ENCODE data around the gene PRKCI.
"Not testable (repeated sequence)": the region's sequence is repeated elsewhere in the genome, so short reads cannot be mapped to it uniquely, and the experiment has no call there.

The PRKCI gene

GRCh38 chr3:170267793-170268192 lies 45.6 kb downstream of the PRKCI start:
- no peaks in the 10 kb centered on the region for H3K9me3 ChIP-seq (ENCODE audit: control insufficient read depth, low read depth, low read length)
- H3K36me3 ChIP-seq (ENCODE audit: control insufficient read depth, low read depth, low read length): peaks cover 56% of the 10 kb centered on the region
- H3K4me3 ChIP-seq (ENCODE audit: low read length): no peak overlapping the region
- H3K27ac ChIP-seq (ENCODE audit: low read length): no peak overlapping the region
- no peaks in the 10 kb centered on the region for H3K4me1 ChIP-seq (ENCODE audit: control insufficient read depth, low read depth, low read length)
- no peak overlapping the region for H3K9ac ChIP-seq (ENCODE audit: low read length)
- no peaks in the 10 kb centered on the region for H3K27me3 ChIP-seq (ENCODE audit: control insufficient read depth, insufficient read depth, low read length)

GRCh38 chr3:170269673-170270254 lies 47.5 kb downstream of the PRKCI start:
- H3K4me3 ChIP-seq (ENCODE audit: low read length); H3K4me1 ChIP-seq (ENCODE audit: control insufficient read depth, low read depth, low read length); H3K27ac ChIP-seq (ENCODE audit: low read length); H3K9me3 ChIP-seq (ENCODE audit: control insufficient read depth, low read depth, low read length); H3K27me3 ChIP-seq (ENCODE audit: control insufficient read depth, insufficient read depth, low read length); H3K9ac ChIP-seq (ENCODE audit: low read length): not testable (repeated sequence)
- peaks cover 54% of the 10 kb centered on the region for H3K36me3 ChIP-seq (ENCODE audit: control insufficient read depth, low read depth, low read length)

DNA sequence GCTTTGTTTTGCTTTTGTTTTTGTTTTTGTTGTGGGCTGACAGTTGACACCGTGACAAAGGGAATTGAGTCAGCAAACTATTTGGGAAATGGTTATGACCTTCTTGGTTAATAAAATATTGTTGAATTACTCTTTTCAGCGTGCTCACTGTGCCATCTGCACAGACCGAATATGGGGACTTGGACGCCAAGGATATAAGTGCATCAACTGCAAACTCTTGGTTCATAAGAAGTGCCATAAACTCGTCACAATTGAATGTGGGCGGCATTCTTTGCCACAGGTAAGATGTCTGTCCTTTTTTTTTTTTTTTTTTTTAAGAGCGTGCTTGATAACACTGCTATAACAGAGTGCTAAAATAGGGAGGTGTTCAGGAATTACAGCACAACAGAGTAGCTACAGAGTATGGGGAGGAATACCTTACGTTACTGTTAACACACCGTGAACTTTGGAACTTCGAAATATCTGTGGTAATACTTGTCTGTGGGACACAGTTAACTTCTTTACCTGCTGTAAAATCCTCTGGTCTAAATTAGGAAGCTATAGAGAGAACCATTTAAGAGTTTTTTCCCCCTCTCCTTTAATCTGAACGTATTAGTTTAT lies 48.2 kb downstream of the PRKCI start:
- Histone ChIP-seq H3K27ac (ENCODE audit: low read length) (no peak overlapping the region), H3K27me3 (ENCODE audit: control insufficient read depth, insufficient read depth, low read length) (no peaks in the 10 kb centered on the region), H3K4me3 (ENCODE audit: low read length) (no peak overlapping the region), H3K9ac (ENCODE audit: low read length) (no peak overlapping the region), H3K4me1 (ENCODE audit: control insufficient read depth, low read depth, low read length) (no peaks in the 10 kb centered on the region), H3K36me3 (ENCODE audit: control insufficient read depth, low read depth, low read length) (peaks cover 51% of the 10 kb centered on the region), H3K9me3 (ENCODE audit: control insufficient read depth, low read depth, low read length) (no peaks in the 10 kb centered on the region)

DNA sequence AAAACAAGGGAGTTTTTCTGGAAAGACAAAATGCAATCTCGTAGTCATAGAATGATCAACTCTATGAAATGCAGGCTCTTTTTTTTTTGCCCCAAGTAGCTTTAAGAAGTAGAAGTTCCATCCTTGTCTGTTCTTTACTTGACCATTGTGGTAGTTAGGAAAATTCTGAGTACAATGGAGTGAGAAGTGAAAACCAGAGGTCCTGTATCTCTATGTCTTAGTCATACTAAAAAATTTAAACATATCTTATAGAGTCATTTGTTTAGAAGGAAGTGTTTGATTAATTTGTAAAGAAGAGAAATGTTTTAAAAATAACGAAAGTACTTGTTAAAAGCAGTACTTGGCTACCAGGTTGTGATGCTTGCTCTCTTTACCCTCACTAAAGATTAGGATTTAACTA lies 52.4 kb downstream of the PRKCI start:
- no peak overlapping the region for H3K27ac ChIP-seq (ENCODE audit: low read length)
- H3K36me3 ChIP-seq (ENCODE audit: control insufficient read depth, low read depth, low read length): peaks cover 60% of the 10 kb centered on the region
- H3K4me1 ChIP-seq (ENCODE audit: control insufficient read depth, low read depth, low read length): no peaks in the 10 kb centered on the region
- H3K9ac ChIP-seq (ENCODE audit: low read length): no peak overlapping the region
- H3K27me3 ChIP-seq (ENCODE audit: control insufficient read depth, insufficient read depth, low read length): no peaks in the 10 kb centered on the region
- no peaks in the 10 kb centered on the region for H3K9me3 ChIP-seq (ENCODE audit: control insufficient read depth, low read depth, low read length)
- no peak overlapping the region for H3K4me3 ChIP-seq (ENCODE audit: low read length)

DNA sequence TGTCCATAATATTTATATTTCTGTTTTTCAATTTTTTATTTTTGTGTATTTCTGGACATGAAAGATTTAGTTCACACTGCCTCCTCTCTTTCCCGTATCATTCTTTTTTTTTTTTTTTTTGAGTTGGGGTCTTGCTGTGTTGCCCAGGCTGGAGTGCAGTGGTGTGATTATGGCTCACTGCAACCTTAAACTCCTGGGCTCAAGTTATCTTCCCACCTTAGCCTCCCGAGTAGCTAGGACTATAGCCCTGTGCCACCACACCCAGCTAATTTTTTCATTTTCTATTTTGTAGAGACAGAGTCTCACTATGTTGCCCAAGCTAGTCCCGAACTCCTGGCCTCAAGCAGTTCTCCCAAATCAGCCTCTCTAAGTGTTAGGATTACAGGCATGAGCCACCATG lies 53.6 kb downstream of the PRKCI start:
- Histone ChIP-seq H3K9me3 (ENCODE audit: control insufficient read depth, low read depth, low read length) (no peaks in the 10 kb centered on the region), H3K4me3 (ENCODE audit: low read length) (no peak overlapping the region), H3K27me3 (ENCODE audit: control insufficient read depth, insufficient read depth, low read length) (no peaks in the 10 kb centered on the region), H3K27ac (ENCODE audit: low read length) (no peak overlapping the region), H3K36me3 (ENCODE audit: control insufficient read depth, low read depth, low read length) (peaks cover 52% of the 10 kb centered on the region), H3K9ac (ENCODE audit: low read length) (no peak overlapping the region), H3K4me1 (ENCODE audit: control insufficient read depth, low read depth, low read length) (no peaks in the 10 kb centered on the region)

DNA sequence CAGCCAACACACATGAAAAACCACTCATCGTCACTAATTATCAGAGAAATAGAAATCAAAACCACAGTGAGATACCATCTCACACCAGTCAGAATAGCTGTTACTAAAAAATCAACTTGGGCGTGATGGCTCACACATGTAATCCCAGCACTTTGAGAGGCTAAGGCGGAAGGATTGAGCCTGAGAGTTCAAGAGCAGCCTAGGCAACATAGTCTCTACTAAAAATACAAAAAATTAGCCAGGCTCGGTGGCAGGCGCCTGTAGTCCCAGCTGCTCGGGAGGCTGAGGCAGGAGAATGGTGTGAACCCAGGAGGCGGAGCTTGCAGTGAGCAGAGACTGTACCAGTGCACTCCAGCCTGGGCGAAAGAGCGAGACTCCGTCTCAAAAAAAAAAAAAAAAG lies 55.1 kb downstream of the PRKCI start:
- not testable (repeated sequence) for H3K9ac ChIP-seq (ENCODE audit: low read length); H3K27ac ChIP-seq (ENCODE audit: low read length); H3K4me1 ChIP-seq (ENCODE audit: control insufficient read depth, low read depth, low read length); H3K4me3 ChIP-seq (ENCODE audit: low read length); H3K9me3 ChIP-seq (ENCODE audit: control insufficient read depth, low read depth, low read length); H3K27me3 ChIP-seq (ENCODE audit: control insufficient read depth, insufficient read depth, low read length)
- peaks cover 53% of the 10 kb centered on the region for H3K36me3 ChIP-seq (ENCODE audit: control insufficient read depth, low read depth, low read length)

DNA sequence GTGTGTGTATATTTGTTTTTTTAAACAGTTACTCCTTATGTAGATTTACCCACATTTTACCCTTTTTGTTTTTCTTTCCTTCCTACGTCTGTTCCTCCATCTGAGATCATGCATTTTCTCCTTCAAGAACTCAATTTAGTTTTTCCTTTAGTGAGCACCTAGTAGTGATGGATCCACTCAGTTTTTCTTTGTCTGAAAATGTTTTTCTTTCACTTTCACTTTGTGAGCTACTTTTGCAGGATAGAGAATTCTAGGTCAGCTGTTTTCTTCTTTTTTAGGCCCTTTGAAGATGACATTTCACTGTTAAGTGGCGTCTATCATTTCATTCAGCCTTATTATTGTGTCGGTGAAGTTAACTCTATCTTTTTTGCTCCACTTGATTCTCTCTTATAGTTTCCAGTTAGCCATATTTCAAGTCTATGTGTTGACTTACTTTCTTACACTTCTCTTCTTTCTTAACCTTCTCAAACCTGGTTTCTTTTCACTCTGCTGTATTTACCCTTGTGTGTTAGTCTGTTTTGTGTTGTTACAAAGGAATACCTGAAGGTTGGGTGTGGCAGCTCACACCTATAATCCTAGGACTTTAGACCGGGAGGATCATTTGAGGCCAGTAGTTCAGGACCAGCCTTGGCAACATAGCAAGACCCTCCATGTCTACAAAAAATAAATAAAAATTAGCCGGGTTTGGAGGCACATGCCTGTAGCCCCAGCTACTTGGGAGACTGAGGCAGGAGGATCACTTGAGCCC lies 55.8 kb downstream of the PRKCI start:
- no peaks in the 10 kb centered on the region for H3K9me3 ChIP-seq (ENCODE audit: control insufficient read depth, low read depth, low read length)
- no peak overlapping the region for H3K9ac ChIP-seq (ENCODE audit: low read length)
- H3K36me3 ChIP-seq (ENCODE audit: control insufficient read depth, low read depth, low read length): peaks cover 46% of the 10 kb centered on the region
- H3K4me3 ChIP-seq (ENCODE audit: low read length): no peak overlapping the region
- H3K27ac ChIP-seq (ENCODE audit: low read length): no peak overlapping the region
- H3K27me3 ChIP-seq (ENCODE audit: control insufficient read depth, insufficient read depth, low read length): no peaks in the 10 kb centered on the region
- no peaks in the 10 kb centered on the region for H3K4me1 ChIP-seq (ENCODE audit: control insufficient read depth, low read depth, low read length)

DNA sequence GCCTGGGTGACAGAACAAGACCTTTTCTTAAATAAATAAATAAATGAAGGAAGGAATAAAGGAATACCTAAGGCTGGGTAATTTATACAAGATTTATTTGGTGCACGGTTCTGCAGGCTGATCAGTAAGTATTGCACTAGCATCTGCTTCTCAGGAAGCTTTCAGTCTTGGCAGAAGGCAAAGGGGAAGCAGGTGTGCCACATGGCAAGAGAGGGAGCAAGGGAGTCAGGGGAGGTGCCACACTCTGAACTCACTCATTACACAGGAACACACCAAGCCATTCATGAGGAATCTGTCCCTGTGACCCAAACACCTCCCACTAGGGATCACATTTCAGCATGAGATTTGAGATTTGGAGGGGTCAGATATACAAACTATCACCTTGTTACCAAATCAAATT lies 56.4 kb downstream of the PRKCI start:
- no peaks in the 10 kb centered on the region for H3K27me3 ChIP-seq (ENCODE audit: control insufficient read depth, insufficient read depth, low read length)
- H3K9me3 ChIP-seq (ENCODE audit: control insufficient read depth, low read depth, low read length): no peaks in the 10 kb centered on the region
- H3K36me3 ChIP-seq (ENCODE audit: control insufficient read depth, low read depth, low read length): peaks cover 43% of the 10 kb centered on the region
- H3K4me1 ChIP-seq (ENCODE audit: control insufficient read depth, low read depth, low read length): no peaks in the 10 kb centered on the region
- no peak overlapping the region for H3K4me3 ChIP-seq (ENCODE audit: low read length)
- H3K27ac ChIP-seq (ENCODE audit: low read length): no peak overlapping the region
- no peak overlapping the region for H3K9ac ChIP-seq (ENCODE audit: low read length)

GRCh38 chr3:170290194-170290593 lies 68.0 kb downstream of the PRKCI start:
- H3K27ac ChIP-seq (ENCODE audit: low read length): no peak overlapping the region

GRCh38 chr3:170295586-170295985 lies 73.4 kb downstream of the PRKCI start:
- Histone ChIP-seq H3K4me1 (ENCODE audit: control insufficient read depth, low read depth, low read length) (no peaks in the 10 kb centered on the region), H3K9me3 (ENCODE audit: control insufficient read depth, low read depth, low read length) (no peaks in the 10 kb centered on the region), H3K36me3 (ENCODE audit: control insufficient read depth, low read depth, low read length) (peaks cover 22% of the 10 kb centered on the region), H3K27ac (ENCODE audit: low read length) (no peak overlapping the region), H3K4me3 (ENCODE audit: low read length) (no peak overlapping the region), H3K27me3 (ENCODE audit: control insufficient read depth, insufficient read depth, low read length) (no peaks in the 10 kb centered on the region), H3K9ac (ENCODE audit: low read length) (no peak overlapping the region)

More at GRCh38 chr3:170290194-170290593, 68.0 kb downstream of the PRKCI start:
- H3K36me3 ChIP-seq (ENCODE audit: control insufficient read depth, low read depth, low read length): peaks cover 12% of the 10 kb centered on the region
- no peaks in the 10 kb centered on the region for H3K4me1 ChIP-seq (ENCODE audit: control insufficient read depth, low read depth, low read length)
- no peaks in the 10 kb centered on the region for H3K9me3 ChIP-seq (ENCODE audit: control insufficient read depth, low read depth, low read length)
- no peaks in the 10 kb centered on the region for H3K27me3 ChIP-seq (ENCODE audit: control insufficient read depth, insufficient read depth, low read length)
- no peak overlapping the region for H3K4me3 ChIP-seq (ENCODE audit: low read length)
- H3K9ac ChIP-seq (ENCODE audit: low read length): no peak overlapping the region

DNA sequence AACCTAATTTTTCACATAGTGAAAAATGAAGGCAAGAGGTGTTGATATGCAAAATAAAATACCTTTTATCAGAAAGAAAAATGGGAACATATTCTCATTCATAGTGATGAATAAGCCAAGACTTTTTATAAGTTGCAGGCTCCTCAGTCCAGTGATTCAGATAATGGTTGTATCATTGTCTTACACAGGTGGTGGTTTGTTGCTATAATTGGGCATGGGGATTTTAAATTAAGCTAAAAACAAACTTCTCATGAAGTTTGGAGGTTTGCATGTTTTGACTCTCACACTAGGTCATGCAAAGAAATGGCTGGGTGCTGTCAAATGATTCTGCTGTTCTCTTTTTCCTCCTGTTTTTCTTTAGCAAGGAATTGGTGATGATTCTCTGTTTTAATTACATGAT lies 74.5 kb downstream of the PRKCI start:
- Histone ChIP-seq H3K27me3 (ENCODE audit: control insufficient read depth, insufficient read depth, low read length) (no peaks in the 10 kb centered on the region), H3K27ac (ENCODE audit: low read length) (no peak overlapping the region), H3K4me3 (ENCODE audit: low read length) (no peak overlapping the region), H3K36me3 (ENCODE audit: control insufficient read depth, low read depth, low read length) (peaks cover 31% of the 10 kb centered on the region), H3K9me3 (ENCODE audit: control insufficient read depth, low read depth, low read length) (no peaks in the 10 kb centered on the region), H3K9ac (ENCODE audit: low read length) (no peak overlapping the region), H3K4me1 (ENCODE audit: control insufficient read depth, low read depth, low read length) (no peaks in the 10 kb centered on the region)

DNA sequence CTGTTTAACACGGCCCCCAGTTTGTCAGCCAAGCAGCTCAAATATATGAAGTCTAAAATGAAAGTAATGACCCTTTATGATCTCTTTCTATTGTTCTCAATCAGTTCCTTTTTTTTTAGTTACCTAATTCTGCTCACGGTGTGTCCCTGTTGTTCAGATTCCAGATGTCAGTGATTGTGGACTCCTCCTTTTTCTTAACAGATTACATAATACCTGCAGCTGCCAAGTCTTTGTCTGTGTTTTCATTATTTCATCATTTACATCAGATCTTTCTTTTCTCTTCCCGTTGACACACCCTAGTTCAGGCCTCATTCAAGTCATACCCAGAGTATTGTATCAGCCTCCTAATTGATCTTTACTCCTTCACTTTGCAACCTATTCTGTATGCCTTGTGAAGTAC lies 79.2 kb downstream of the PRKCI start:
- Histone ChIP-seq H3K4me1 (ENCODE audit: control insufficient read depth, low read depth, low read length) (no peaks in the 10 kb centered on the region), H3K27ac (ENCODE audit: low read length) (no peak overlapping the region), H3K9ac (ENCODE audit: low read length) (no peak overlapping the region), H3K9me3 (ENCODE audit: control insufficient read depth, low read depth, low read length) (no peaks in the 10 kb centered on the region), H3K4me3 (ENCODE audit: low read length) (no peak overlapping the region), H3K27me3 (ENCODE audit: control insufficient read depth, insufficient read depth, low read length) (no peaks in the 10 kb centered on the region), H3K36me3 (ENCODE audit: control insufficient read depth, low read depth, low read length) (peaks cover 44% of the 10 kb centered on the region)

All from iPS-18a (cell line).